GM23248 (cell line): ENCODE results near the gene TBC1D25.

ENCODE experiments used
- EZH2 ChIP-seq: fragments of 200-600 bp; sonication (generic); IDR thresholded peaks from 2 replicates; pipeline ENCODE4 v1.6.1; 2018; ENCODE audit warnings: antibody characterized with exemption, mild to moderate bottlenecking; ENCODE audit not compliant: insufficient read depth, poor library complexity, severe bottlenecking
- EZH2phosphoT487 ChIP-seq: fragments of 200-600 bp; sonication (generic); IDR thresholded peaks from 2 replicates; pipeline ENCODE4 v1.6.1; 2018; ENCODE audit warnings: antibody characterized with exemption, moderate library complexity, mild to moderate bottlenecking, low read depth; ENCODE audit not compliant: insufficient read depth

GRCh38 chrX:48496660-48497059 is 42.9 kb upstream of the TBC1D25 start:
- TF ChIP-seq EZH2 = no peak
- TF ChIP-seq EZH2phosphoT487 = no peak
